Upper lobe of right lung (tissue), 1 donor: Measurements from ENCODE around the gene RIT1. TPM values are rescaled to one million over a fixed set of nuclear protein-coding genes. Genes with fewer than 3 reads are reported as not detected.

Experiments
- ATAC-seq: fragments of 200-7000 bp; cut with Tn5 transposase; one replicate; pipeline ENCODE4 v1.9.1; 2020; ENCODE audit warnings: mild to moderate bottlenecking, moderate library complexity
- DNase-seq: peaks from one replicate; pipeline ENCODE4 v3.0.0-alpha.2; 2020
- H3K27ac ChIP-seq: fragments of 200-600 bp; one replicate; pipeline ENCODE4 v1.8.0; 2022
- H3K27me3 ChIP-seq: fragments of 200-600 bp; one replicate; pipeline ENCODE4 v1.8.0; 2022; ENCODE audit warnings: mild to moderate bottlenecking
- H3K36me3 ChIP-seq: fragments of 200-600 bp; one replicate; pipeline ENCODE4 v1.8.0; 2022
- H3K4me1 ChIP-seq: fragments of 200-600 bp; one replicate; pipeline ENCODE4 v1.8.0; 2022
- H3K4me3 ChIP-seq: fragments of 200-600 bp; one replicate; pipeline ENCODE4 v1.8.0; 2022; ENCODE audit warnings: mild to moderate bottlenecking
- H3K9me3 ChIP-seq: fragments of 200-600 bp; one replicate; pipeline ENCODE4 v1.8.0; 2022
- intact Hi-C: fragments of 100-400 bp; cut with DNase I; formaldehyde crosslinking; loops from one replicate; pipeline ENCODE4 v1.11.0; 2022
- long read RNA-seq: library from polyadenylated mRNA; unstranded; transcript quantifications from one replicate; pipeline ENCODE4 v2.0.0, GENCODE V29; 2021
- total RNA-seq: library from RNA; stranded (reverse); fragmentation: NEBNext Ultra II Directional; extraction: Animal tissue kit (Norgen Biotek cat#: 25700); gene quantifications from one replicate; pipeline ENCODE4 v1.2.1, GENCODE V29; 2021
- TF ChIP-seq, protein P1 (sequence below): fragments of 200-600 bp; IDR thresholded peaks from one replicate; pipeline ENCODE4 v1.8.0; 2022; ENCODE audit warnings: antibody characterized with exemption
- donor health status: DM: no; HTN: yes; CAD: no; lungs with severe emphysema.

Gene RIT1, protein sequence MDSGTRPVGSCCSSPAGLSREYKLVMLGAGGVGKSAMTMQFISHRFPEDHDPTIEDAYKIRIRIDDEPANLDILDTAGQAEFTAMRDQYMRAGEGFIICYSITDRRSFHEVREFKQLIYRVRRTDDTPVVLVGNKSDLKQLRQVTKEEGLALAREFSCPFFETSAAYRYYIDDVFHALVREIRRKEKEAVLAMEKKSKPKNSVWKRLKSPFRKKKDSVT
- 49.9 TPM for total RNA-seq
- long read RNA-seq, transcript RIT1-202 (6 exons, 3,445 nt): major isoform, 20 of 23 reads
- long read RNA-seq, partial matches to known transcripts: 0 of 23 reads
- long read RNA-seq, other reads (novel, unspliced or antisense): 0 of 23 reads

- peaks cover 80% of the 10 kb centered on the region for H3K36me3 ChIP-seq
- ATAC-seq (peak; percentile 99), DNase-seq (peak; percentile 94)
- no peaks in the 10 kb centered on the region for H3K9me3 ChIP-seq
- no peaks in the 10 kb centered on the region for H3K27me3 ChIP-seq
- H3K27ac ChIP-seq: peak within 1 kb of the TSS; percentile 90
- intact Hi-C loops: no loop called here
- peak within 1 kb of the TSS; percentile 88 for H3K4me3 ChIP-seq
- TF ChIP-seq, protein P1, sequence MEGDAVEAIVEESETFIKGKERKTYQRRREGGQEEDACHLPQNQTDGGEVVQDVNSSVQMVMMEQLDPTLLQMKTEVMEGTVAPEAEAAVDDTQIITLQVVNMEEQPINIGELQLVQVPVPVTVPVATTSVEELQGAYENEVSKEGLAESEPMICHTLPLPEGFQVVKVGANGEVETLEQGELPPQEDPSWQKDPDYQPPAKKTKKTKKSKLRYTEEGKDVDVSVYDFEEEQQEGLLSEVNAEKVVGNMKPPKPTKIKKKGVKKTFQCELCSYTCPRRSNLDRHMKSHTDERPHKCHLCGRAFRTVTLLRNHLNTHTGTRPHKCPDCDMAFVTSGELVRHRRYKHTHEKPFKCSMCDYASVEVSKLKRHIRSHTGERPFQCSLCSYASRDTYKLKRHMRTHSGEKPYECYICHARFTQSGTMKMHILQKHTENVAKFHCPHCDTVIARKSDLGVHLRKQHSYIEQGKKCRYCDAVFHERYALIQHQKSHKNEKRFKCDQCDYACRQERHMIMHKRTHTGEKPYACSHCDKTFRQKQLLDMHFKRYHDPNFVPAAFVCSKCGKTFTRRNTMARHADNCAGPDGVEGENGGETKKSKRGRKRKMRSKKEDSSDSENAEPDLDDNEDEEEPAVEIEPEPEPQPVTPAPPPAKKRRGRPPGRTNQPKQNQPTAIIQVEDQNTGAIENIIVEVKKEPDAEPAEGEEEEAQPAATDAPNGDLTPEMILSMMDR: peak; percentile 12
- peaks cover 22% of the 10 kb centered on the region for H3K4me1 ChIP-seq
These were observed at the start of gene RIT1 for GRCh38 chr1:155911156-155912055. TSS of gene RIT1 (minus strand) at chr1:155911349. CDS start at chr1:155910761, 588 bp downstream.

GRCh38 chr1:155960081-155960745, 49.1 kb upstream of the RIT1 start:
- TF ChIP-seq, protein P1: no peak
- no peak for ATAC-seq

GRCh38 chr1:155957411-155957915, 46.3 kb upstream of the RIT1 start:
- Histone ChIP-seq H3K27me3 (no peaks in the 10 kb centered on the region), H3K27ac (no peak overlapping the region), H3K9me3 (no peaks in the 10 kb centered on the region), H3K4me1 (peaks cover 4% of the 10 kb centered on the region), H3K36me3 (peaks cover 98% of the 10 kb centered on the region), H3K4me3 (no peak overlapping the region)
- TF ChIP-seq, protein P1: no peak
- intact Hi-C loops: no loop called here
- DNase-seq (no peak), ATAC-seq (no peak)

More at GRCh38 chr1:155960081-155960745, 49.1 kb upstream of the RIT1 start:
- Histone ChIP-seq H3K4me3 (no peak overlapping the region), H3K9me3 (no peaks in the 10 kb centered on the region), H3K27ac (peak overlapping the region; percentile 42), H3K27me3 (no peaks in the 10 kb centered on the region), H3K4me1 (peaks cover 10% of the 10 kb centered on the region), H3K36me3 (peaks cover 99% of the 10 kb centered on the region)
- intact Hi-C loops: no loop called here
- DNase-seq: no peak

- Histone ChIP-seq H3K36me3 (peaks cover 98% of the 10 kb centered on the region), H3K4me1 (no peaks in the 10 kb centered on the region), H3K27ac (no peak overlapping the region), H3K9me3 (no peaks in the 10 kb centered on the region), H3K4me3 (no peak overlapping the region), H3K27me3 (no peaks in the 10 kb centered on the region)
- DNase-seq (no peak), ATAC-seq (no peak)
- intact Hi-C loops: no loop called here
- TF ChIP-seq, protein P1: no peak
These were observed 43.5 kb upstream of the RIT1 start for GRCh38 chr1:155954645-155955044.

GRCh38 chr1:155952505-155952890, 41.3 kb upstream of the RIT1 start:
- ATAC-seq: no peak

More at GRCh38 chr1:155952505-155952890, 41.3 kb upstream of the RIT1 start:
- H3K9me3 ChIP-seq: no peaks in the 10 kb centered on the region
- no peaks in the 10 kb centered on the region for H3K27me3 ChIP-seq
- H3K27ac ChIP-seq: no peak overlapping the region
- TF ChIP-seq, protein P1: no peak
- H3K4me1 ChIP-seq: no peaks in the 10 kb centered on the region
- H3K4me3 ChIP-seq: no peak overlapping the region
- peaks cover 98% of the 10 kb centered on the region for H3K36me3 ChIP-seq
- intact Hi-C loops: no loop called here
- DNase-seq: no peak
